Spleen (tissue), 7 donors: ENCODE data around the gene CWF19L1.

Source experiments
- CTCF ChIP-seq, 11 experiments: fragments of 200-600 bp in 7 of 11; fragments of 450-650 bp in 4 of 11; sonication (generic) in 4 of 11; IDR thresholded peaks in 8 of 11; conservative IDR thresholded peaks in 3 of 11; 1 replicate in 7 of 11; 2 replicates in 4 of 11; pipeline versions ENCODE4 v1.4.0 to v1.8.0; 2016 to 2021; ENCODE audit warnings: antibody characterized with exemption in 11 of 11, inconsistent platforms in 4 of 11, mild to moderate bottlenecking in 1 of 11
- POLR2A ChIP-seq, 3 donors: fragments of 450-650 bp; IDR thresholded peaks; one replicate each; pipeline ENCODE4 v1.5.1; 2017; ENCODE audit warnings: antibody characterized with exemption in 3 of 3, mild to moderate bottlenecking in 1 of 3
- donor health status: DM: no; HTN: no; CAD: no; lungs with moderate emphysema.
- donor health status: DM: no; HTN: no; CAD: no.
- donor health status: DM: no; HTN: no; CAD: no.

GRCh38 chr10:100238429-100238828 is 29.0 kb downstream of the CWF19L1 start:
- TF ChIP-seq POLR2A (IDR thresholded peaks at IDR 0.05) (no peak), CTCF (IDR thresholded peaks at IDR 0.05 in 8 of 11, conservative IDR thresholded peaks at IDR 0.05 in 3 of 11) (no peak)
